Liver (tissue), 9 donors: ENCODE results near the gene RBFOX1. TPM values are rescaled to one million over a fixed set of nuclear protein-coding genes. Genes with fewer than 3 reads are reported as not detected.

Experiments
- DNase-seq: peaks from one replicate; pipeline ENCODE4 v3.0.0-alpha.2; 2017; ENCODE audit warnings: low spot score
- H3K27ac ChIP-seq, 2 donors: one replicate each; pipeline ENCODE4 v1.7.0; 2013; ENCODE audit warnings: inconsistent platforms in 2 of 2, low read length in 2 of 2, control low read depth in 1 of 2, low read depth in 1 of 2, mild to moderate bottlenecking in 1 of 2
- H3K27me3 ChIP-seq, 4 donors: one replicate each; pipeline versions ENCODE4 v1.6.1 to v1.7.0; 2013; ENCODE audit warnings: low read length in 3 of 4, inconsistent platforms in 1 of 4, mild to moderate bottlenecking in 1 of 4, moderate library complexity in 1 of 4; ENCODE audit not compliant: control insufficient read depth in 4 of 4, insufficient read depth in 4 of 4
- H3K36me3 ChIP-seq, 4 donors: one replicate each; pipeline versions ENCODE4 v1.6.1 to v1.7.0; 2013; ENCODE audit warnings: low read length in 3 of 4, mild to moderate bottlenecking in 3 of 4, low read depth in 1 of 4, moderate library complexity in 1 of 4; ENCODE audit not compliant: control insufficient read depth in 4 of 4, insufficient read depth in 3 of 4
- H3K4me1 ChIP-seq, 4 donors: one replicate each; pipeline versions ENCODE4 v1.6.1 to v1.7.0; 2013; ENCODE audit warnings: low read length in 3 of 4, mild to moderate bottlenecking in 3 of 4, moderate library complexity in 1 of 4; ENCODE audit not compliant: control insufficient read depth in 4 of 4, insufficient read depth in 4 of 4
- H3K4me3 ChIP-seq, 3 donors: one replicate each; pipeline versions ENCODE4 v1.6.1 to v1.7.0; 2013; ENCODE audit warnings: low read length in 3 of 3, control low read depth in 1 of 3, low read depth in 1 of 3, mild to moderate bottlenecking in 1 of 3
- H3K9ac ChIP-seq, 2 donors: one replicate each; pipeline ENCODE4 v1.7.0; 2013; ENCODE audit warnings: low read length in 2 of 2, mild to moderate bottlenecking in 2 of 2, moderate library complexity in 2 of 2, control low read depth in 1 of 2, low read depth in 1 of 2
- H3K9me3 ChIP-seq, 4 donors: one replicate each; pipeline versions ENCODE4 v1.6.1 to v1.7.0; 2013; ENCODE audit warnings: low read length in 3 of 4; ENCODE audit not compliant: control insufficient read depth in 4 of 4
- ATF3 ChIP-seq: IDR thresholded peaks from 2 replicates; pipeline ENCODE4 v1.6.1; 2016; ENCODE audit warnings: antibody characterized with exemption
- CTCF ChIP-seq: fragments of 150-350 bp; IDR thresholded peaks from 2 replicates; pipeline ENCODE4 v1.5.1; 2017; ENCODE audit warnings: improper control_type of control experiment, low read depth, low read length; ENCODE audit not compliant: missing input control
- EGR1 ChIP-seq, 2 donors: IDR thresholded peaks; 2 replicates each; pipeline ENCODE4 v1.6.1; 2016 to 2018; ENCODE audit warnings: antibody characterized with exemption in 2 of 2, low read depth in 2 of 2
- FOXA1 ChIP-seq: IDR thresholded peaks from 2 replicates; pipeline ENCODE4 v1.6.1; 2016; ENCODE audit warnings: antibody characterized with exemption
- FOXA2 ChIP-seq: IDR thresholded peaks from 2 replicates; pipeline ENCODE4 v1.6.1; 2016; ENCODE audit warnings: antibody characterized with exemption
- GABPA ChIP-seq, 2 donors: IDR thresholded peaks in 1 of 2; conservative IDR thresholded peaks in 1 of 2; 2 replicates each; pipeline ENCODE4 v1.6.1; 2016; ENCODE audit warnings: antibody characterized with exemption in 2 of 2, mild to moderate bottlenecking in 1 of 2, moderate library complexity in 1 of 2
- HNF4A ChIP-seq, 2 donors: conservative IDR thresholded peaks; 2 replicates each; pipeline ENCODE4 v1.6.1; 2016; ENCODE audit warnings: antibody characterized with exemption in 2 of 2, mild to moderate bottlenecking in 2 of 2
- HNF4G ChIP-seq: IDR thresholded peaks from 2 replicates; pipeline ENCODE4 v1.6.1; 2016; ENCODE audit warnings: antibody characterized with exemption
- MAX ChIP-seq: IDR thresholded peaks from 2 replicates; pipeline ENCODE4 v1.6.1; 2016; ENCODE audit warnings: antibody characterized with exemption
- NR2F2 ChIP-seq: IDR thresholded peaks from 2 replicates; pipeline ENCODE4 v1.6.1; 2016; ENCODE audit warnings: antibody characterized with exemption
- RAD21 ChIP-seq, 2 donors: IDR thresholded peaks; 2 replicates each; pipeline ENCODE4 v1.6.1; 2016; ENCODE audit warnings: antibody characterized with exemption in 2 of 2, mild to moderate bottlenecking in 2 of 2
- REST ChIP-seq: IDR thresholded peaks from 2 replicates; pipeline ENCODE4 v1.6.1; 2016; ENCODE audit warnings: antibody characterized with exemption, mild to moderate bottlenecking
- RXRA ChIP-seq, 2 donors: IDR thresholded peaks; 2 replicates each; pipeline ENCODE4 v1.6.1; 2017 to 2018; ENCODE audit warnings: antibody characterized with exemption in 2 of 2, mild to moderate bottlenecking in 1 of 2
- SP1 ChIP-seq: IDR thresholded peaks from 2 replicates; pipeline ENCODE4 v1.6.1; 2018; ENCODE audit warnings: antibody characterized with exemption, mild to moderate bottlenecking
- TAF1 ChIP-seq: conservative IDR thresholded peaks from 2 replicates; pipeline ENCODE4 v1.6.1; 2016; ENCODE audit warnings: antibody characterized with exemption, mild to moderate bottlenecking
- YY1 ChIP-seq: IDR thresholded peaks from 2 replicates; pipeline ENCODE4 v1.6.1; 2016; ENCODE audit warnings: antibody characterized with exemption, mild to moderate bottlenecking
- ZBTB33 ChIP-seq: IDR thresholded peaks from 2 replicates; pipeline ENCODE4 v1.6.1; 2016; ENCODE audit warnings: antibody characterized with exemption
- WGBS: extraction: QIAGEN DNeasy Blood & Tissue Kit; methylation state at CpG from one replicate; pipeline ENCODE4 v1.1.7; 2013; 5-methylcytosine and 5-hydroxymethylcytosine counted together
- polyA plus RNA-seq, 2 donors: library from polyadenylated mRNA; stranded (reverse) in 1 of 2; unstranded in 1 of 2; fragments of 200-250 nt in 1 of 2; fragments of >200 nt in 1 of 2; fragmentation: Nextera tagmentation in 1 of 2; extraction: Ambion mirVana in 1 of 2; gene quantifications; one replicate each; pipeline versions ENCODE4 v1.2.1 to v1.2.3, GENCODE V29; 2013 to 2015
- total RNA-seq, 2 donors: library from RNA; depleted of rRNA; stranded (reverse); fragments of >200 nt; gene quantifications; one replicate each; pipeline ENCODE4 v1.2.3, GENCODE V29; 2014
- donor health status: healthy.
- donor health status: healthy.
- donor health status: healthy.
- donor health status: healthy.
- donor health status: healthy.

Gene RBFOX1
- total and polyA plus RNA-seq, 4 donors: not detected

- H3K9me3 ChIP-seq: peaks cover 0 to 3% (median 0%) of the 10 kb centered on the region in 4 donors
- peaks cover 0 to 3% (median under 1%) of the 10 kb centered on the region in 4 donors for H3K27me3 ChIP-seq
- H3K27ac ChIP-seq: no peak overlapping the region
- 73% methylated on average over 6 of the region's 6 CpGs for WGBS
- TF ChIP-seq GABPA (IDR thresholded peaks at IDR 0.05 in 1 of 2, conservative IDR thresholded peaks at IDR 0.05 in 1 of 2) (no peak), REST (no peak), RXRA (IDR thresholded peaks at IDR 0.05) (no peak), MAX (no peak), ATF3 (no peak), HNF4G (no peak), TAF1 (no peak)
- H3K9ac ChIP-seq: no peak overlapping the region
- no peaks in the 10 kb centered on the region for H3K36me3 ChIP-seq
- DNase-seq: no peak
- H3K4me3 ChIP-seq: no peak overlapping the region
- no peaks in the 10 kb centered on the region for H3K4me1 ChIP-seq
Measured at GRCh38 chr16:7628981-7629380, 296.3 kb downstream of the RBFOX1 start.

GRCh38 chr16:7629571-7629970, 296.9 kb downstream of the RBFOX1 start:
- Histone ChIP-seq H3K27me3 (peaks cover 0 to 3% (median under 1%) of the 10 kb centered on the region in 4 donors), H3K36me3 (no peaks in the 10 kb centered on the region), H3K9ac (no peak overlapping the region), H3K27ac (no peak overlapping the region), H3K4me3 (no peak overlapping the region), H3K9me3 (peaks cover 0 to 3% (median 0%) of the 10 kb centered on the region in 4 donors), H3K4me1 (no peaks in the 10 kb centered on the region)
- TF ChIP-seq HNF4G (no peak), REST (no peak), SP1 (no peak), ATF3 (no peak), YY1 (no peak), MAX (no peak), RXRA (IDR thresholded peaks at IDR 0.05) (no peak), ZBTB33 (no peak), EGR1 (IDR thresholded peaks at IDR 0.05; ENCODE audit: low read depth in 2 of 2) (no peak), HNF4A (conservative IDR thresholded peaks at IDR 0.05) (no peak), CTCF (no peak), RAD21 (IDR thresholded peaks at IDR 0.05) (no peak), TAF1 (no peak), FOXA2 (no peak), FOXA1 (no peak), NR2F2 (no peak)
- WGBS: 86% methylated on average over 5 of the region's 5 CpGs
- DNase-seq: no peak
